H1 (cell line): ENCODE data around the gene SH2D4B. TPM values are rescaled to one million over a fixed set of nuclear protein-coding genes. Genes with fewer than 3 reads are reported as not detected.

Source experiments
- CTCF ChIA-PET: fragments of 300-600 bp; sonication (Branson Sonifier 250); formaldehyde crosslinking; loops from one replicate; lab custom pipeline; 2021; ENCODE audit not compliant: partially characterized antibody; lab: Charles Lee
- POLR2A ChIA-PET: fragments of 300-600 bp; sonication (Branson Sonifier 250); formaldehyde crosslinking; loops from one replicate; lab custom pipeline; 2021; ENCODE audit warnings: inconsistent platforms; ENCODE audit not compliant: partially characterized antibody; lab: Charles Lee
- DNase-seq, 2 experiments: peaks; one replicate each; pipeline versions ENCODE4 v3.0.0 to v3.0.0-alpha.2; 2010 to 2022; ENCODE audit warnings: low spot score in 2 of 2, low read depth in 1 of 2, mixed read lengths in 1 of 2
- FAIRE-seq: peaks from 2 replicates; lab custom pipeline; 2011; peaks lifted over from hg19 to GRCh38; lab: Jason Lieb, UNC
- H2AFZ ChIP-seq: 2 replicates; pipeline ENCODE4 v1.8.1; 2012; ENCODE audit warnings: low read length, inconsistent platforms
- H2AK5ac ChIP-seq: 2 replicates; pipeline ENCODE4 v1.6.1; 2013; ENCODE audit warnings: low read depth, low read length
- H2BK120ac ChIP-seq: replicated peaks from 2 replicates; pipeline ENCODE3; 2013; ENCODE audit warnings: low read depth, low read length, inconsistent platforms
- H2BK12ac ChIP-seq: 2 replicates; pipeline ENCODE4 v1.6.1; 2013; ENCODE audit warnings: low read depth, low read length
- H2BK15ac ChIP-seq: 2 replicates; pipeline ENCODE4 v1.6.1; 2013; ENCODE audit warnings: low read length
- H2BK20ac ChIP-seq: 2 replicates; pipeline ENCODE4 v1.6.1; 2013; ENCODE audit warnings: low read length
- H2BK5ac ChIP-seq: 2 replicates; pipeline ENCODE4 v1.6.1; 2013; ENCODE audit warnings: low read depth, low read length
- H3K14ac ChIP-seq: 2 replicates; pipeline ENCODE4 v1.6.1; 2013; ENCODE audit warnings: inconsistent platforms; ENCODE audit not compliant: insufficient read length
- H3K18ac ChIP-seq: 2 replicates; pipeline ENCODE4 v1.6.1; 2013; ENCODE audit warnings: low read length; ENCODE audit errors: extremely low read depth
- H3K23ac ChIP-seq: 2 replicates; pipeline ENCODE4 v1.6.1; 2013; ENCODE audit warnings: inconsistent platforms; ENCODE audit not compliant: insufficient read length
- H3K23me2 ChIP-seq: 2 replicates; pipeline ENCODE4 v1.6.1; 2013; ENCODE audit warnings: low read depth, low read length
- H3K27ac ChIP-seq: 2 replicates; pipeline ENCODE4 v1.6.1; 2011; ENCODE audit warnings: low read depth, low read length, inconsistent platforms
- H3K27me3 ChIP-seq, 4 experiments: replicated peaks in 1 of 4; 1 replicate in 1 of 4; 2 replicates in 3 of 4; pipeline versions ENCODE4 v1.6.1 to v1.8.1; 2011 to 2013; ENCODE audit warnings: low read length in 3 of 4, mild to moderate bottlenecking in 3 of 4, inconsistent platforms in 2 of 4, mixed read lengths in 2 of 4, moderate library complexity in 1 of 4; ENCODE audit not compliant: control insufficient read depth in 3 of 4, insufficient read depth in 3 of 4; ENCODE audit errors: extremely low read depth in 1 of 4
- H3K36me3 ChIP-seq, 4 experiments: 2 replicates each; pipeline versions ENCODE4 v1.6.1 to v1.8.1; 2011 to 2013; ENCODE audit warnings: mild to moderate bottlenecking in 4 of 4, low read length in 3 of 4, moderate library complexity in 2 of 4, control low read depth in 1 of 4, inconsistent platforms in 1 of 4; ENCODE audit not compliant: insufficient read depth in 4 of 4, control insufficient read depth in 2 of 4
- H3K4ac ChIP-seq: replicated peaks from 2 replicates; pipeline ENCODE3; 2013; ENCODE audit warnings: low read length, low read depth, mixed read lengths, inconsistent platforms; ENCODE audit not compliant: insufficient read length
- H3K4me1 ChIP-seq, 4 experiments: replicated peaks in 1 of 4; 1 replicate in 1 of 4; 2 replicates in 3 of 4; pipeline versions ENCODE4 v1.6.1 to v1.8.1; 2011 to 2013; ENCODE audit warnings: low read length in 3 of 4, inconsistent platforms in 2 of 4, mixed read lengths in 1 of 4; ENCODE audit not compliant: insufficient read depth in 4 of 4, control insufficient read depth in 3 of 4
- H3K4me2 ChIP-seq, 2 experiments: 2 replicates each; pipeline versions ENCODE4 v1.6.1 to v1.8.1; 2011 to 2013; ENCODE audit warnings: low read depth in 2 of 2, low read length in 2 of 2, control low read depth in 1 of 2, inconsistent platforms in 1 of 2, mild to moderate bottlenecking in 1 of 2; ENCODE audit not compliant: insufficient read depth in 1 of 2
- H3K4me3 ChIP-seq, 4 experiments: fragments of 200-600, 300-600 bp in 1 of 4; sonication (generic), shearing (Covaris generic), sonication (Bioruptor Twin) in 1 of 4; 2 replicates each; pipeline versions ENCODE4 v1.5.1 to v1.8.1; 2011 to 2016; ENCODE audit warnings: low read length in 4 of 4, low read depth in 3 of 4, control low read depth in 2 of 4, inconsistent platforms in 2 of 4, mild to moderate bottlenecking in 2 of 4, mixed read lengths in 1 of 4, moderate library complexity in 1 of 4; ENCODE audit not compliant: insufficient read depth in 2 of 4; ENCODE audit errors: extremely low read depth in 1 of 4
- H3K56ac ChIP-seq: replicated peaks from 2 replicates; pipeline ENCODE3; 2013; ENCODE audit warnings: low read depth, mild to moderate bottlenecking, mixed read lengths, low read length, inconsistent platforms; ENCODE audit not compliant: insufficient read length
- H3K79me1 ChIP-seq: 2 replicates; pipeline ENCODE4 v1.6.1; 2013; ENCODE audit warnings: low read depth, low read length, control low read depth
- H3K79me2 ChIP-seq, 2 experiments: 2 replicates each; pipeline versions ENCODE4 v1.6.1 to v1.8.1; 2012 to 2013; ENCODE audit warnings: low read length in 2 of 2, mild to moderate bottlenecking in 2 of 2, inconsistent platforms in 1 of 2; ENCODE audit not compliant: insufficient read depth in 2 of 2, control insufficient read depth in 1 of 2
- H3K9ac ChIP-seq, 4 experiments: replicated peaks in 1 of 4; 1 replicate in 1 of 4; 2 replicates in 3 of 4; pipeline versions ENCODE4 v1.6.1 to v1.8.1; 2011 to 2013; ENCODE audit warnings: low read depth in 3 of 4, low read length in 3 of 4, control low read depth in 2 of 4, mild to moderate bottlenecking in 2 of 4, moderate library complexity in 2 of 4, inconsistent platforms in 1 of 4; ENCODE audit errors: extremely low read depth in 1 of 4
- H3K9me3 ChIP-seq, 2 experiments: 2 replicates each; pipeline versions ENCODE4 v1.6.1 to v1.8.1; 2012 to 2013; ENCODE audit warnings: mild to moderate bottlenecking in 2 of 2, moderate library complexity in 2 of 2, control low read depth in 1 of 2, inconsistent platforms in 1 of 2, low read depth in 1 of 2, low read length in 1 of 2, mixed read lengths in 1 of 2; ENCODE audit not compliant: insufficient read depth in 2 of 2
- H4K20me1 ChIP-seq, 2 experiments: replicated peaks in 1 of 2; 2 replicates each; pipeline versions ENCODE3 to v1.8.1; 2011 to 2013; ENCODE audit warnings: inconsistent platforms in 2 of 2, low read length in 2 of 2, mild to moderate bottlenecking in 1 of 2; ENCODE audit not compliant: insufficient read depth in 2 of 2, control insufficient read depth in 1 of 2
- H4K5ac ChIP-seq: 2 replicates; pipeline ENCODE4 v1.6.1; 2013; ENCODE audit warnings: low read length, low read depth, mixed read lengths, inconsistent platforms; ENCODE audit not compliant: insufficient read length
- H4K8ac ChIP-seq: 2 replicates; pipeline ENCODE4 v1.8.0; 2013; ENCODE audit warnings: mild to moderate bottlenecking, moderate library complexity, low read length, inconsistent platforms; ENCODE audit not compliant: insufficient read depth; ENCODE audit errors: extremely low read depth
- H4K91ac ChIP-seq: replicated peaks from 2 replicates; pipeline ENCODE3; 2013; ENCODE audit warnings: low read length, mixed read lengths, inconsistent platforms; ENCODE audit not compliant: insufficient read length
- JUND ChIP-seq: IDR thresholded peaks from 2 replicates; pipeline ENCODE4 v1.6.1; 2011; ENCODE audit warnings: mild to moderate bottlenecking, improper control_type of control experiment, low read length
- KDM4A ChIP-seq: IDR thresholded peaks from one replicate; pipeline ENCODE4 v1.7.1; 2012; ENCODE audit warnings: low read depth, mild to moderate bottlenecking, moderate library complexity, low read length, inconsistent platforms; ENCODE audit not compliant: severe bottlenecking
- NANOG ChIP-seq: IDR thresholded peaks from 2 replicates; pipeline ENCODE4 v1.6.1; 2011; ENCODE audit warnings: low read length, low read depth, mild to moderate bottlenecking, inconsistent platforms; ENCODE audit not compliant: insufficient read depth, poor library complexity, severe bottlenecking
- RBBP5 ChIP-seq: IDR thresholded peaks from 2 replicates; pipeline ENCODE4 v1.7.1; 2012; ENCODE audit warnings: low read depth, mild to moderate bottlenecking, inconsistent platforms, low read length, moderate library complexity, borderline replicate concordance
- SP4 ChIP-seq: IDR thresholded peaks from 2 replicates; pipeline ENCODE4 v1.6.1; 2012; ENCODE audit warnings: low read length, inconsistent platforms
- SUZ12 ChIP-seq: fragments of 200-600 bp; sonication (generic); IDR thresholded peaks from 2 replicates; pipeline ENCODE4 v1.6.1; 2012; ENCODE audit warnings: mild to moderate bottlenecking, inconsistent platforms, low read length, moderate library complexity, mixed read lengths
- TBP ChIP-seq: IDR thresholded peaks from 2 replicates; pipeline ENCODE4 v1.6.1; 2011; ENCODE audit warnings: low read depth, low read length, improper control_type of control experiment
- TCF12 ChIP-seq: IDR thresholded peaks from 2 replicates; pipeline ENCODE4 v1.6.1; 2011; ENCODE audit warnings: low read depth, mild to moderate bottlenecking, low read length
- TEAD4 ChIP-seq: IDR thresholded peaks from 2 replicates; pipeline ENCODE4 v1.6.1; 2012; ENCODE audit warnings: low read depth, low read length, inconsistent platforms, mixed read lengths
- USF2 ChIP-seq: IDR thresholded peaks from 2 replicates; pipeline ENCODE4 v1.6.1; 2011; ENCODE audit warnings: low read length, improper control_type of control experiment
- YY1 ChIP-seq: IDR thresholded peaks from 2 replicates; pipeline ENCODE4 v1.6.1; 2011; ENCODE audit warnings: low read depth, mild to moderate bottlenecking, low read length
- WGBS, 2 experiments: shearing (Covaris generic) in 1 of 2; methylation state at CpG; one replicate each; pipeline versions ENCODE4 v1.1.6 to v1.1.7; 2013 to 2015; ENCODE audit warnings: low lambda C conversion rate in 2 of 2, mixed read lengths in 2 of 2, inconsistent platforms in 1 of 2, low coverage in 1 of 2, missing lambda C conversion rate in 1 of 2; ENCODE audit not compliant: insufficient replicate concordance in 2 of 2, insufficient coverage in 1 of 2, insufficient read length in 1 of 2; ENCODE audit errors: extremely low coverage in 1 of 2, missing lambda C conversion rate in 1 of 2; 5-methylcytosine and 5-hydroxymethylcytosine counted together
- polyA plus RNA-seq, 7 experiments: library from polyadenylated mRNA; depleted of rRNA in 3 of 7; stranded (reverse) in 5 of 7; unstranded in 2 of 7; fragments of >200 nt in 5 of 7; fragments of 200-250 nt in 2 of 7; gene quantifications; 1 replicate in 5 of 7; 2 replicates in 1 of 7; 4 replicates in 1 of 7; pipeline versions ENCODE4 v1.2.1 to v1.2.3, GENCODE V29; 2011 to 2013; ENCODE audit warnings: missing spikeins in 2 of 7, mixed read lengths in 2 of 7
- total RNA-seq: library from RNA; stranded (reverse); fragmentation: NEBNext Ultra II Directional; extraction: Animal tissue kit (Norgen Biotek cat#: 25700); gene quantifications from 2 replicates; pipeline ENCODE4 v1.2.1, GENCODE V29; 2021

SH2D4B gene
- total and polyA plus RNA-seq, 2 of the 8 experiments (the other 6 are each of a cell fraction or from before 2014, with no cell fraction given) = 0.06 to 0.13 TPM

DNA sequence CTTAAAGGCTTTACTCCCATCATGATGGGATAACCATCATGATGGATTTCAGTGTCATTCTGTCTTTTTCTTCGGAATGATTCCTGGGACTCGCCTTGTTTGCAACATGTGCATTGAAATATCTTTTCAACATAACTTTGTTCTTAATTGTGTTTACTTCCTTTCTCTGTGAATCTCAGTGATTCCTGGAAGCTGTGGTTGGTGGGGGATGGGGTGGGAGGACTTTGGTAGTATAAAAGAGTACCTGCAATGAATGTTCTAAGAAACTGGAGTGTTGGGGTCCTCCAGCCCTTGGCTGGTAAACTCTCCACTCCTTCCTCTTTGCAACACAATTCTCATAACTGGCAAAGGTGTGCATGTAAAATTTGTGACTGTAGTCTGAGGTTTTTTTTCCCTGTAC is 11.5 kb upstream of the SH2D4B start:
- H3K79me2 ChIP-seq = no peaks in the 10 kb centered on the region
- no peak overlapping the region for H3K14ac ChIP-seq
- H3K9ac ChIP-seq = no peak overlapping the region
- H3K36me3 ChIP-seq = peaks cover 0 to 2% (median 0%) of the 10 kb centered on the region in 4 experiments; a peak in 1 of 8 replicates
- H2BK15ac ChIP-seq = no peak overlapping the region
- no peaks in the 10 kb centered on the region for H3K79me1 ChIP-seq
- no peaks in the 10 kb centered on the region for H3K27me3 ChIP-seq
- H3K23ac ChIP-seq = no peak overlapping the region
- H4K5ac ChIP-seq = no peak overlapping the region
- no peak for FAIRE-seq
- no peak overlapping the region for H2BK12ac ChIP-seq
- no peak overlapping the region for H2BK5ac ChIP-seq
- DNase-seq = no peak
- peaks cover 0 to 2% of the 10 kb centered on the region in 2 experiments for H4K20me1 ChIP-seq
- no peaks in the 10 kb centered on the region for H3K23me2 ChIP-seq
- no peak overlapping the region for H4K91ac ChIP-seq
- no peak overlapping the region for H2BK120ac ChIP-seq
- peaks cover 0 to 4% (median under 1%) of the 10 kb centered on the region in 4 experiments; a peak in 5 of 7 replicates for H3K4me1 ChIP-seq
- H2AK5ac ChIP-seq = no peak overlapping the region
- H3K9me3 ChIP-seq = no peaks in the 10 kb centered on the region
- no peak overlapping the region for H3K4ac ChIP-seq
- 80% methylated on average over 2 of the region's 2 CpGs; no CpG with 5 or more reads in 1 of the 2 experiments for WGBS, 2 experiments
- CTCF ChIA-PET = interaction anchor here (0.8 to 1.8 kb wide), 5 partner anchors 10 to 149 kb away, joined by 3 to 10 read pairs (median 4); no protein-coding TSS in a partner anchor
- H3K18ac ChIP-seq = no peak overlapping the region
- POLR2A ChIA-PET = no interaction called here
- H2AFZ ChIP-seq = no peak overlapping the region
- no peak overlapping the region for H3K56ac ChIP-seq
- no peak overlapping the region for H3K4me3 ChIP-seq
- no peak overlapping the region for H3K27ac ChIP-seq
- no peak overlapping the region for H4K8ac ChIP-seq
- no peak overlapping the region for H3K4me2 ChIP-seq
- H2BK20ac ChIP-seq = no peak overlapping the region
- no peak for TF ChIP-seq YY1
- TF ChIP-seq JUND = no peak
- no peak for TF ChIP-seq TBP
- no peak for TF ChIP-seq KDM4A
- TF ChIP-seq RBBP5 = no peak
- no peak for TF ChIP-seq NANOG
- TF ChIP-seq SP4 = no peak
- TF ChIP-seq USF2 = no peak
- no peak for TF ChIP-seq TCF12
- TF ChIP-seq SUZ12 = no peak
- TF ChIP-seq TEAD4 = no peak
